BJ (cell line): ENCODE results near the gene OR56A4. TPM values are rescaled to one million over a fixed set of nuclear protein-coding genes. Genes with fewer than 3 reads are reported as not detected.

Source experiments
- CTCF ChIA-PET: fragments of 350-600 bp; formaldehyde crosslinking; extraction: SDS; loops from one replicate; lab custom pipeline; 2021; ENCODE audit warnings: antibody characterized with exemption, inconsistent platforms; lab: Yijun Ruan, JAX
- POLR2A ChIA-PET: fragments of 300-600 bp; sonication (Branson Sonifier 250); formaldehyde crosslinking; extraction: SDS; loops from one replicate; lab custom pipeline; 2021; ENCODE audit warnings: antibody characterized with exemption; lab: Charles Lee
- DNase-seq: peaks from one replicate; pipeline ENCODE4 v3.0.0-alpha.2; 2011; ENCODE audit warnings: low read depth
- H3K27me3 ChIP-seq: 2 replicates; pipeline ENCODE4 v1.6.0; 2011; ENCODE audit warnings: low read length; ENCODE audit not compliant: control insufficient read depth, insufficient read depth
- H3K36me3 ChIP-seq: 2 replicates; pipeline ENCODE4 v1.5.1; 2011; ENCODE audit warnings: low read length; ENCODE audit not compliant: control insufficient read depth, insufficient read depth
- H3K4me3 ChIP-seq: 2 replicates; pipeline ENCODE4 v1.5.1; 2011; ENCODE audit warnings: low read depth, mild to moderate bottlenecking, control low read depth, low read length
- CTCF ChIP-seq: IDR thresholded peaks from 2 replicates; pipeline ENCODE4 v1.5.1; 2011; ENCODE audit warnings: low read depth, mild to moderate bottlenecking, control low read depth, inconsistent platforms, low read length, moderate library complexity; ENCODE audit not compliant: insufficient read depth
- polyA plus RNA-seq: library from polyadenylated mRNA; depleted of rRNA; stranded (reverse); fragments of >200 nt; gene quantifications from 2 replicates; pipeline ENCODE4 v1.2.3, GENCODE V29; 2011

Gene OR56A4
- polyA plus RNA-seq, 1 experiment, result not detected

DNA sequence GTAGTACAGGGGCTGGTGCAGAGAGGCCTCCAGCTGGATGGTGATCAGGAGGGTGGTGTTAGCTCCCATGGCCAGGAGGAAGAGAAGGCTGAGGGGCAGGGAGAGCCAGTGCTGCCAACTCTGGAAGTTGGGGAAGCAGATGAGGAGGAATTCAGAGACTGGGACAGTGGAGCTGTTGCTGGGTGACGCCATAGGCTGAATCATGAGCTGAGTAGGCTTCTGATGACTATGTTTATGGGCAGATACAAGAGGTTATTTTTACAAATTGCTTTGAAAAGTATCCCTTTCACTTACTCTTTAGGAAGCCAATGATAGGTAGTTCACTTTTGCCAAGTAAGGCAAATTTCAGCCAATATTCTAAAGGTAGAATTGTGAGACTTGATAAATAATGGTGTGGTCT lies 20.8 kb upstream of the OR56A4 start:
- ChIA-PET CTCF (interaction anchor here (1.0 kb wide), 1 partner anchor 11 kb away, joined by 3 read pairs; no protein-coding TSS in a partner anchor), POLR2A (no interaction called here)
- Histone ChIP-seq H3K36me3 (no peaks in the 10 kb centered on the region), H3K27me3 (no peaks in the 10 kb centered on the region), H3K4me3 (no peak overlapping the region)
- no peak for TF ChIP-seq CTCF
- DNase-seq, result no peak

DNA sequence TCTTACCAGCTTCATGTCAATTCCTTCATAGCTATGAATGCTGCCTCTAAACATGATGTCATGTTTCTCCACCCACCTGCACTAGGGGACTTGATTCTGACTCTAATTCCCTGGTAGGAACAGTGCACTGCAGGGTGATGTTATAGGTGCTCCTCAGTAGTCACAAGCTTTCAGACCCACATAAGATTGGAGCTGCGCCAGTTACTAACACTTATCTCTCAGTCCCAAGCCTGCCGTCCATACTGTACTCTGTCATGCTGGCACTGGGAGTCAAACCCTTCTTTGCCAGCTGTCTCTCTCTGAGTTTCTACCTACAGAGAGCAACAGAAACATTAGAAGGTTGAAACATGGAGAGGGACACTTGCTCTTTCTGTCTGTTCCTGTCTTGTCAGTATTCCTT lies 18.3 kb upstream of the OR56A4 start:
- DNase-seq, result no peak
- ChIA-PET CTCF (interaction anchor here (1.0 to 3.8 kb wide), 4 partner anchors 33 to 338 kb away, joined by 3 to 46 read pairs (median 12); no protein-coding TSS in a partner anchor), POLR2A (no interaction called here)
- Histone ChIP-seq H3K27me3 (no peaks in the 10 kb centered on the region), H3K36me3 (no peaks in the 10 kb centered on the region), H3K4me3 (no peak overlapping the region)
- no peak for TF ChIP-seq CTCF

GRCh38 chr11:6022956-6023355 lies 16.2 kb upstream of the OR56A4 start:
- Histone ChIP-seq H3K36me3 (no peaks in the 10 kb centered on the region), H3K4me3 (no peak overlapping the region), H3K27me3 (no peaks in the 10 kb centered on the region)
- ChIA-PET POLR2A (no interaction called here), CTCF (interaction anchor here (0.6 to 3.8 kb wide), 11 partner anchors 11 to 340 kb away, joined by 3 to 46 read pairs (median 3); no protein-coding TSS in a partner anchor)
- peak; percentile 48 for TF ChIP-seq CTCF
- no peak for DNase-seq

DNA sequence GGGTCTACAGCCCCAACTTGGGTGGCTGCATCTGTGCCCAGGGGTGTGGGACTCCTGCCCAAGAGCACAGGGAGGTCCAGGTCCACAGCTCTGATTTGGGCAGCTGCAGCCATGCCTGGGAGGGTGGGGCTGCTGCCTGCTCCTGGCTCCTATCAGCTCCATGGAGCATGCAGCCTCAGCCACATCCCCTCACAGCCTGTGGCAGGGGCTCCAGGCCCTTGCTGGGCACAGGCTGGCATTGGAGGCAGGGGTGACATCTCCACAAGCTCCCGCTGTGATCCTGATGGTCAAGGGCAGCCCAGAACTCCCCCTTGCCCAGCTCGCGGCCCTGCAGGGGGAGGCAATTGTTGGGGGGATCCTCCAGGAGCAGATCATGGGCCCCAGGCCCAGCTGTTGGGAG lies 6.3 kb upstream of the OR56A4 start:
- DNase-seq, result no peak
- no peak for TF ChIP-seq CTCF
- ChIA-PET CTCF (no interaction called here), POLR2A (no interaction called here)
- no peak overlapping the region for H3K4me3 ChIP-seq
- H3K36me3 ChIP-seq, result no peaks in the 10 kb centered on the region
- H3K27me3 ChIP-seq, result no peaks in the 10 kb centered on the region

- POLR2A ChIA-PET, result no interaction called here
- CTCF ChIA-PET, result interaction anchor here (1.2 to 1.5 kb wide), 2 partner anchors 11 to 351 kb away, joined by 3 to 5 read pairs; no protein-coding TSS in a partner anchor
- DNase-seq, result no peak
- Histone ChIP-seq H3K36me3 (no peaks in the 10 kb centered on the region), H3K4me3 (no peak overlapping the region), H3K27me3 (no peaks in the 10 kb centered on the region)
- TF ChIP-seq CTCF, result no peak
Observed at GRCh38 chr11:6012035-6012668, 5.4 kb upstream of the OR56A4 start.
